Measurements from ENCODE around the gene ARHGAP25. TPM values are rescaled to one million over a fixed set of nuclear protein-coding genes. Genes with fewer than 3 reads are reported as not detected.

ARHGAP25 gene
- total RNA-seq, 1 experiment from 2014 or later = 6.2 TPM

- Histone ChIP-seq H3K27ac (ENCODE audit: low read depth, low read length, poor library complexity, severe bottlenecking) (no peak overlapping the region), H3K27me3 (replicated peaks; ENCODE audit: insufficient read depth, low read depth, low read length, poor library complexity) (no peaks in the 10 kb centered on the region), H3K4me3 (ENCODE audit: low read depth, low read length, poor library complexity, severe bottlenecking) (no peak overlapping the region), H3K9me3 (ENCODE audit: low read depth, low read length, poor library complexity, severe bottlenecking) (no peaks in the 10 kb centered on the region), H3K36me3 (ENCODE audit: insufficient read depth, low read length, poor library complexity, severe bottlenecking) (no peaks in the 10 kb centered on the region), H3K4me1 (ENCODE audit: insufficient read depth, low read length, poor library complexity, severe bottlenecking) (no peaks in the 10 kb centered on the region)
- CTCF ChIA-PET = interaction anchor here (1.7 kb wide), 1 partner anchor 374 kb away, joined by 5 read pairs; no protein-coding TSS in a partner anchor
- intact Hi-C loops (cut with micrococcal nuclease; ENCODE audit: unreplicated experiment) = loop anchor here (2.0 to 5.0 kb wide), 2 partner anchors 87 to 375 kb away; no protein-coding TSS in a partner anchor
- POLR2A ChIA-PET (ENCODE audit: low non-redundant PET) = no interaction called here
- peak; percentile 58 for DNase-seq (ENCODE audit: low spot score)
- TF ChIP-seq EZH2 (IDR thresholded peaks at IDR 0.05; ENCODE audit: borderline replicate concordance, low read depth, low read length, poor library complexity, severe bottlenecking) = no peak
- TF ChIP-seq CTCF (conservative IDR thresholded peaks at IDR 0.05; ENCODE audit: low read depth, low read length) = peak; percentile 72
- no TSS peak for BruUV-seq (replicated peaks)
These were observed 102.7 kb downstream of the ARHGAP25 start for GRCh38 chr2:68837164-68837860.

GRCh38 chr2:68837861-68838341 is 103.3 kb downstream of the ARHGAP25 start:
- BruUV-seq (replicated peaks) = no TSS peak
- Histone ChIP-seq H3K27me3 (replicated peaks; ENCODE audit: insufficient read depth, low read depth, low read length, poor library complexity) (no peaks in the 10 kb centered on the region), H3K27ac (ENCODE audit: low read depth, low read length, poor library complexity, severe bottlenecking) (no peak overlapping the region), H3K36me3 (ENCODE audit: insufficient read depth, low read length, poor library complexity, severe bottlenecking) (no peaks in the 10 kb centered on the region), H3K4me3 (ENCODE audit: low read depth, low read length, poor library complexity, severe bottlenecking) (no peak overlapping the region), H3K9me3 (ENCODE audit: low read depth, low read length, poor library complexity, severe bottlenecking) (no peaks in the 10 kb centered on the region), H3K4me1 (ENCODE audit: insufficient read depth, low read length, poor library complexity, severe bottlenecking) (no peaks in the 10 kb centered on the region)
- TF ChIP-seq CTCF (conservative IDR thresholded peaks at IDR 0.05; ENCODE audit: low read depth, low read length) = no peak
- no peak for TF ChIP-seq EZH2 (IDR thresholded peaks at IDR 0.05; ENCODE audit: borderline replicate concordance, low read depth, low read length, poor library complexity, severe bottlenecking)
- intact Hi-C loops (cut with micrococcal nuclease; ENCODE audit: unreplicated experiment) = loop anchor here (2.0 to 5.0 kb wide), 2 partner anchors 87 to 376 kb away; no protein-coding TSS in a partner anchor
- no peak for DNase-seq (ENCODE audit: low spot score)
- POLR2A ChIA-PET (ENCODE audit: low non-redundant PET) = interaction anchor here (0.6 kb wide), 1 partner anchor 617 kb away, joined by 7 read pairs; no protein-coding TSS in a partner anchor
- CTCF ChIA-PET = no interaction called here

GRCh38 chr2:68838641-68839040 is 104.0 kb downstream of the ARHGAP25 start:
- BruUV-seq (replicated peaks) = no TSS peak
- DNase-seq (ENCODE audit: low spot score) = no peak
- intact Hi-C loops (cut with micrococcal nuclease; ENCODE audit: unreplicated experiment) = loop anchor here (5.0 kb wide), 1 partner anchor 376 kb away; no protein-coding TSS in a partner anchor
- Histone ChIP-seq H3K36me3 (ENCODE audit: insufficient read depth, low read length, poor library complexity, severe bottlenecking) (no peaks in the 10 kb centered on the region), H3K4me1 (ENCODE audit: insufficient read depth, low read length, poor library complexity, severe bottlenecking) (no peaks in the 10 kb centered on the region), H3K27ac (ENCODE audit: low read depth, low read length, poor library complexity, severe bottlenecking) (no peak overlapping the region), H3K27me3 (replicated peaks; ENCODE audit: insufficient read depth, low read depth, low read length, poor library complexity) (no peaks in the 10 kb centered on the region), H3K4me3 (ENCODE audit: low read depth, low read length, poor library complexity, severe bottlenecking) (no peak overlapping the region), H3K9me3 (ENCODE audit: low read depth, low read length, poor library complexity, severe bottlenecking) (no peaks in the 10 kb centered on the region)
- CTCF ChIA-PET = interaction anchor here (0.9 to 1.5 kb wide), 3 partner anchors 129 to 375 kb away, joined by 4 to 5 read pairs (median 4); no protein-coding TSS in a partner anchor
- POLR2A ChIA-PET (ENCODE audit: low non-redundant PET) = interaction anchor here (0.6 kb wide), 1 partner anchor 616 kb away, joined by 7 read pairs; no protein-coding TSS in a partner anchor
- TF ChIP-seq EZH2 (IDR thresholded peaks at IDR 0.05; ENCODE audit: borderline replicate concordance, low read depth, low read length, poor library complexity, severe bottlenecking) (no peak), CTCF (conservative IDR thresholded peaks at IDR 0.05; ENCODE audit: low read depth, low read length) (no peak)

All from A673 (cell line).